RWPE2 (cell line): ENCODE measurements around the gene EMX1.

Experiments used
- ATAC-seq: fragments of 200-7000 bp; cut with Tn5 transposase; 3 replicates; pipeline ENCODE4 v1.9.1; 2021; ENCODE audit warnings: low read depth
- DNase-seq: peaks from one replicate; pipeline ENCODE4 v3.0.0-alpha.2; 2020; ENCODE audit warnings: low spot score
- H3K27ac ChIP-seq: fragments of 450-650 bp; 2 replicates; pipeline ENCODE4 v1.5.1; 2017; ENCODE audit warnings: mild to moderate bottlenecking; ENCODE audit not compliant: poor library complexity, severe bottlenecking
- H3K27me3 ChIP-seq: fragments of 250-450 bp; sonication (Bioruptor Pico); 2 replicates; pipeline ENCODE4 v1.5.1; 2021; ENCODE audit warnings: mild to moderate bottlenecking, moderate library complexity; ENCODE audit not compliant: insufficient read depth, poor library complexity, severe bottlenecking
- H3K36me3 ChIP-seq: fragments of 250-450 bp; sonication (Bioruptor Pico); 2 replicates; pipeline ENCODE4 v1.5.1; 2020; ENCODE audit warnings: low read depth, mild to moderate bottlenecking, moderate library complexity
- H3K4me1 ChIP-seq: fragments of 250-450 bp; sonication (Bioruptor Pico); 2 replicates; pipeline ENCODE4 v1.5.1; 2021; ENCODE audit warnings: mild to moderate bottlenecking, moderate library complexity; ENCODE audit not compliant: insufficient read depth, poor library complexity, severe bottlenecking
- H3K4me3 ChIP-seq: fragments of 250-450 bp; sonication (Bioruptor Pico); 2 replicates; pipeline ENCODE4 v1.5.1; 2021; ENCODE audit warnings: mild to moderate bottlenecking, moderate library complexity; ENCODE audit not compliant: severe bottlenecking
- H3K9me3 ChIP-seq: fragments of 250-450 bp; sonication (Bioruptor Pico); 2 replicates; pipeline ENCODE4 v1.5.1; 2021; ENCODE audit warnings: mild to moderate bottlenecking, moderate library complexity; ENCODE audit not compliant: severe bottlenecking
- CTCF ChIP-seq: fragments of 450-650 bp; IDR thresholded peaks from one replicate; pipeline ENCODE4 v1.5.1; 2017; ENCODE audit warnings: mild to moderate bottlenecking, moderate library complexity; ENCODE audit not compliant: poor library complexity, severe bottlenecking

Gene EMX1

DNA sequence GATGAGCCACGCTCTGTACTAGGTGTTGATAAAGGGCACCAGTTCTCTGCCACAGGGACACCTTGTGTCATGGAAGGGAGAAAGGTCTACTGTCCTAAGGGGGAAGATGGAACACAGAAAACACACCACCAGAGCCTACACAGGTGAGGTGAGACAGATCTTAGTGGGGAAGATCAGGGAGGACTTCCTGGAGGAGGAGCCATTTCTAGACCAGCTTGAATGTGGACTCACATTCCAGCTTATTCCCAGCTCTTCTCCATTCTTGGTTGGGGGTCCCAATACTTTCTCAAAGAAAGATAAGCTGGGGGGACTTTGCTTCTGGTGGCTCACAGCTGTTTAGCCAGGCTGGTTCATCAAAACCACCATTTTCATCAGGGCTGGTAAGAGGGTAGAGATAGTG, 36.2 kb downstream of the EMX1 start:
- no peak overlapping the region for H3K4me3 ChIP-seq
- ATAC-seq: no peak
- TF ChIP-seq CTCF: no peak

GRCh38 chr2:72953976-72954375, 36.7 kb downstream of the EMX1 start:
- Histone ChIP-seq H3K27ac (no peak overlapping the region), H3K36me3 (no peaks in the 10 kb centered on the region), H3K4me3 (no peak overlapping the region), H3K27me3 (no peaks in the 10 kb centered on the region), H3K9me3 (no peaks in the 10 kb centered on the region), H3K4me1 (peaks cover 4% of the 10 kb centered on the region)
- no peak for ATAC-seq
- no peak for DNase-seq
- TF ChIP-seq CTCF: no peak

More for the DNA sequence above, 36.2 kb downstream of the EMX1 start:
- no peaks in the 10 kb centered on the region for H3K36me3 ChIP-seq
- DNase-seq: no peak
- no peaks in the 10 kb centered on the region for H3K9me3 ChIP-seq
- no peak overlapping the region for H3K27ac ChIP-seq
- H3K4me1 ChIP-seq: peaks cover 4% of the 10 kb centered on the region
- H3K27me3 ChIP-seq: no peaks in the 10 kb centered on the region

GRCh38 chr2:72954376-72955227, 37.3 kb downstream of the EMX1 start:
- no peaks in the 10 kb centered on the region for H3K4me1 ChIP-seq
- no peak overlapping the region for H3K4me3 ChIP-seq
- no peaks in the 10 kb centered on the region for H3K27me3 ChIP-seq
- ATAC-seq (no peak), DNase-seq (no peak)
- no peaks in the 10 kb centered on the region for H3K36me3 ChIP-seq
- H3K9me3 ChIP-seq: no peaks in the 10 kb centered on the region
- TF ChIP-seq CTCF: no peak
- no peak overlapping the region for H3K27ac ChIP-seq

DNA sequence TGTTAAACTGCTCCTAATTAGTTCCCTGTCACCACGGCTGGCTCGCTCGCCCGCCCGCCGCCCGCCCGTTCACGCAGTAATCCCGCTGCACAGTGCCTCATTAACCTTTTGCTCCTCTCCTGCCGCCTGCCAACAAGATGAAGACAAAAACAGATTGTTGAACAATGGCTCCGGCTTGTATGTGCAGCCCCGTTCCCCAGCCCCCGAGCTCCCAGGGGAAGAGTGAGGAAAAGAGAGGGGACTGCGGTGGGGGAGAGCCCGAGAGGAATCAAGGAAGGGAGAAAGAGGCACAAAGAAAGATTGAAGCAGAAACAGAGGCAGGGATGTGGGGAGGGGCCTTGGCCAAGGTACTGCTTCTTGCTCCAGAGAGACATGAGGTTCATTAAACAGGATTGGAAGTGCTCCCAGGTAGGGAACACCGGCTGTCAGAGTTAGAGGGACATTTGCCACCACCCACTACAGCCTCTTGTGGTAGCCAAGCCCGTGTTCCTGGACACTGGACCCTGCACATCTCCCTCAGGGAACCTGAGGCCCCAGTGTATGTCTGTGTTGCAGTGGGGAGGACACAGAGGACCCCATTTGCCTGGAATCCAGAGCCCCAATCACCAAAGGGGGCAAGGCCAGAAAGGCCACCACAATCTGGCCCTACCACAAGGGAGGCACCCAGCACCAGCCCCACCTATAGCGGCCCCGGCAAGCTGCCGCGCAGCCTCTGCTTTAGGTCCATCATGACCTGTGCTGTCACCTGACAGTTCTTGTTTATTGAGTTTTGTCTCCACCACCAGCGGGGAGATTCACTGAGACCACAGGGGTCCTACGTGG, 38.1 kb downstream of the EMX1 start:
- DNase-seq (no peak), ATAC-seq (no peak)
- TF ChIP-seq CTCF: no peak
- Histone ChIP-seq H3K4me1 (no peaks in the 10 kb centered on the region), H3K27me3 (no peaks in the 10 kb centered on the region), H3K4me3 (no peak overlapping the region), H3K27ac (no peak overlapping the region), H3K9me3 (no peaks in the 10 kb centered on the region), H3K36me3 (no peaks in the 10 kb centered on the region)
